Fibroblast of skin of right quadriceps (primary cell): ENCODE results near the gene ATG5.
A peak's percentile ranks its signal among the peaks of the same experiment; 100 is the strongest.

ENCODE experiments used
- DNase-seq: peaks from one replicate; pipeline ENCODE4 v3.0.0-alpha.2; 2013

The ATG5 gene

DNA sequence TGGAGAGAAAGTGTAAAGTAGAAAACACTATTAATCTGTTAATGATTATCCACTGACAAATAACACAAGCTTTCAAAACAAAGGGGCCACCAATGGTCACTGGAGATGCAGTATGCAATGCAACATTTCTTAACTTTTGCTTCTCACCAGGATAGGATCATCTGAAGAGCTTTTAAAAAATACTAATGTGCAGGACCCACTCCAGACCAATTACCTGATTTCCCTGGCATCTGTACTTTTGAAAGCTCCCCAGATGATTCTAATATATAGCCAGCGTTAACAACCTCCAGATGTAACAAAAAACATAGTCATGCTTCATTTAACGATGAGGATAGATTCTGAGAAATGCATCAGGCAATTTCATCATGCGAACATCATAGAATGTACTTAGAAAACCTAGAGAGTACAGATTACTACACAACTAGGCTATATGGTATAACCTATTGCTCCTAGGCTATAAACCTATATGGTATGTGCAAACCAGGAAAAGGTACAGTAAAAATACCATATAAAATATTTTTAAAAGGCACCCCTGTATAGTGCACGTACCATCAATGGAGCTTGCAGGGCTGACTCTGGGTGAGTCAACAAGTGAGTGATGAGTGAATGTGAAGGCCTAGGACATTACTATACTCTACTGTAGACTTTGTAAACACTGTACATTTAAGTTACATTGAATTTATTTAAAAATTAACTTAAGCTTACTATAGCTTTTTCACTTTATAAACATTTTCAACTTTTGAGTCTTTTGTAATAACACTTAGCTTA, 69.2 kb downstream of the ATG5 start:
- DNase-seq: peak; percentile 90

DNA sequence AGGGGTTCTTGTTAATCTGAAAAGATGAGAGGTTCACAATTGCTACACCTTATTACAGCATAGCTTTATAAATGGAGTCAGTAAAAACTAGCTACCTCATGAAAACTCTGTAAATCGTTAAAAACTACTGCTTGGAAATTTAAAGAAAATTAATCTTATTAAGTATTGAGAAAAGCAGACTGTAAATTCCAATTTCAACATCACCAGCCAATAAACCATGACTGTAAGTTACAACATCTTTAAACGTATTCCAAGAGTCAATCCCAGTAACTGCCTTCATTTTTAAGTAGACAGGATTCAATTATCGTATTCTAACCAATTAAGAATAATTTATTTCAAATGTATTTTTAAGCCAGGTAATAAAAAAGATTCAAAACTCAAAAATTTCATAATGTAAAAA, 70.3 kb downstream of the ATG5 start:
- peak; percentile 56 for DNase-seq

DNA sequence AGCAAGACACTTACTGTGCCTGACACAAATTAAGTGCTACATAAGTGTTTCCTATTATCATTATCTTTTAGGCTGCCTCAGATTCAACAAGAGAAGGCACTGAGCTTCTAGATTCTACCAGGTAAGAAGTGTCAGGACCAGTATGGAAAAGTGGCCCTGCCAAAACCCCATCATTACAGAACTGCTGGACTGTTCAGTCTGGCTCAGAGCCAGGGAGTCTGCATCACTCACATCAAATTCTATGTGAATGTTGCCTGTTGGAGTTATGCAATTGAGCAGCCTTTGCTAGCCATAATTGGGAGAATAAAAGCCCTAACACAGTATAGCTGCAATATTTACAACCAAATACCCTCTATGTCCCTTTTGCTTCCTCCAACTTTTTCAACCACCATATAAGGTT, 70.9 kb downstream of the ATG5 start:
- DNase-seq: peak; percentile 89

DNA sequence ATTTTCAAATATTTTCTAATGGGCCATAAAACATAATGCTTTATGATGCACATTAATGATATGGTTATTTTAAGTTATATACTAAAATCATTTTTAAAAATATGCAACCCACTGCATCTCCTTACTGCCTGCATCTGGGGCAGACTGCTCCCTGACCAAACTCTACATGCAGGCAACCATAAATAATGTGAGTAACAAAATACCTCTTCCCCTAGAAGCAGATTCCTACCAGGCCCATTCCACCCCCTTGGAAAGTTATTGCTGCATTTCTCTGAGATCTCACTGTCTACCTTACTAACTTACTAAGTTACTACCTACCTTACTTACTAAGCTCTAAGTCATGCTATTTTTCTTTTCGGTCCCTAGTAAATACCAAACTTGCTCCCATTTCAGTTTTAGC, 71.8 kb downstream of the ATG5 start:
- peak; percentile 85 for DNase-seq

DNA sequence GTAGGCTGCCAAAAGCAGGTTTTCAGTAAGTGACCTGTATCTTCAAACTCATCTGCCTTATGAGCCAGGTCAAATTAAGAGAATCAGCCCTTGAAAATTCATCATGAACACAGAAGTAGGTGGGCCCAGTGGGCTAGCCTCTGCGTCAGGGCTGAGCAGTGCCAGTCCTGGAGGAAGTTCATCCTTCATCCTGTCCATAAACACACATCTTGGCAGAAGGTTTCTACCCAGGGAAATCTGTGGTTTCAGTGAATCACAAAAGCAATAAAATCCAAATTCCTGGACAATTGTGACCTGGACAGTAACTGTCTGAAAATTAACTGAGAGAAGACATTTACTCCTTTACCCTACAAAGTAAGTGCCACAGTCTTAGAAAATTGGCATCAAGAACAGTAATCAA, 72.4 kb downstream of the ATG5 start:
- DNase-seq: peak; percentile 93

DNA sequence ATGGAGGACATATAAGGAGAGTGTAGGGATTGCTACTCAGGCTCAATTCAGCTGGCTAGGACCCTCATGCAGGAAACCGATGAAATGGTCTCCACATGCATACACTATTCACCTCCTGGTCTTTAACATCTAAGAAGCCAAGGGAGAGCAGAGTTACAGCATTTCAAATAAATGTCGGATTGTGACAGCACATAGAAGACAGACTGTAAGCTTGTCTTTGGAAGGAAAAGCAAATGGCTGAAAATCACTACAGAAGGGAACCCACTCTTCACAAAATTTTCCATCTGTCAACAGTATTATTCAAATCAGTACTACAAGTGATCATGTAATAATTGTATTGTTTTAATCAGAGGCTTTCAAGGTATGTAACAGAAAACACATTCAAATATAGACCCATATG, 72.9 kb downstream of the ATG5 start:
- DNase-seq: no peak

DNA sequence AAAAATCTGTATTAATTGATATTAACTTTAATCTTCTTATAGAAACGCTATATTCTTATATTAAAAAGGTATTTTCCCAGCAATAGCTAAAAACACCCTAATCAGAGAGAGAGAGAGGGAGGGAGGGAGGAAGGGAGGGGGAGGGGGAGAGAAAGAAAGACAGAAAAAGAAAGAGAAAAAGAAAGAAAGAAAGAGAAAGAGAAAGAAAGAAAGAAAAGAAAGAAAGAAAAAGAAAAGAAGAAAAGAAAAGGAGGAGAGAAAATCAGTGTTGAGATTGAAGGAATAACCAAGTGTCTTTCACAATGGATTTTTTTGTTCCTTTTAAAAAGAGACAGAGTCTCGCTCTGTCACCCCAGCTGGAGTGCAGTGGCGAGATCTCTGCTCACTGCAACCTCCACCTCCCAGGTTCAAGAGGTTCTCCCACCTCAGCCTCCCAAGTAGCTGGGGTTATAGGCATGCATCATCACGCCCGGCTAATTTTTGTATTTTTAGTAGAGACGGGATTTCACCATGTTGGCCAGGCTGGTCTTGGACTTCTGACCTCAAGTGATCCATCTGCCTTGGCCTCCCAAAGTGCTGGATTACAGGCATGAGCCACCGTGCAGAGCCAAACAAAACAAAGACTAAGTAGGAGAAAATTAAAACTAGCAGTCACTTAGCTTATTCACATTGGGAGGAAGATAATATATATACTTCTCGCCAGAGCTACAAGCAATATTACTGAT, 73.9 kb downstream of the ATG5 start:
- DNase-seq: peak; percentile 28

DNA sequence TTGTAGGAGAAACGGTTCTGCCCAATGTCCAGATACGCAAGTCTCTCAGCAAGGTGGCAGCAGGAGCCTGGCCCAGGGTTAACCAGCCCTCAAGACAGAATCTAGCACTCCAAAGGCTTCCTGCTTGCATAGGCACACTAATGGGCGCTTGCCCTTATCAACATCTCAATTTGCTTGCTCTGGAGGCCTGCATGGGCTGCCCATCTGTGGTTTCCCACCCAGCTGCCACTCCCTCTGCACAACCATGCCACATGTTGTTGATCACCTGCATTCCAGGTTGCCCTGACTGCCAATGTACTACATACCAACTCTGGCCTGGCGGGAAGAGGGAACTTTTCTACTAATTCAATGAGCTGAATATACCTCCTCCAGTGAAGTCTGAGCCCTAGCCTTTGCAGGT, 74.6 kb downstream of the ATG5 start:
- DNase-seq: no peak

DNA sequence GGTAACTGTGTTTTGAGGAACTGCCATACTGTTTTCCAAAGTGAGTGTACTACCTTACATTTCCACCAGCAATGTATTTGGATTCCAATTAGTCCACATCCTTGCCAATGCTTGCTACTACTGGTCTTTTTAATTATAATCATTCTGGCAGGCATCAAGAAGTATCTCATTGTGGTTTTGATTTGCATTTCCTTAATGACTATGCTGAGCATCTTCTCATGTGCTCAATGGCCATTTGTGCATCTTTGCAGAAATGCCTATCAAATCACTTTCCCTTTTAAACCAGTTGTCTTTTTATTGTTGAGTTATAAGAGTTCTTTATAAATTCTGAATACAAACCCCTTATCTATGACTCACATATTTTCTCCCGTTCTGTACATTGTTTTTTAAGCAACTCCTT, 75.9 kb downstream of the ATG5 start:
- no peak for DNase-seq

DNA sequence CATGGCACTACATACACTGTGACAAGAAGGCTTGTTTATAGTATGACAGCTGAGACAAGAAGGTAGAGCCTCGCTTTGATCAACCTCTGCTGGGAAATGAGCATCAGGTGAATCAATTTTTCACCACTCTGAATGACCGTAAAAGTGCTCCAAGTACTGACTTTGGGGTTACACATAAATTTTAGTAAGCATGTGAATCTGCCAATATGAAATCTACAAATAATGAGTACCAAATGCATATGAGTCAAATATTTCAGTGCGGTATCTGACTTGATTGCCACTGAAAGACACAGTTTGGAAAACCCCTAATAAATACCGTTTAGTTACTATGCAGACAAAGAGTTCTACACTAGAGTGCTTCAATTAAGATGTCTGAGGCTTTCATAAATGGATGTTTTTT, 77.8 kb downstream of the ATG5 start:
- peak; percentile 28 for DNase-seq

DNA sequence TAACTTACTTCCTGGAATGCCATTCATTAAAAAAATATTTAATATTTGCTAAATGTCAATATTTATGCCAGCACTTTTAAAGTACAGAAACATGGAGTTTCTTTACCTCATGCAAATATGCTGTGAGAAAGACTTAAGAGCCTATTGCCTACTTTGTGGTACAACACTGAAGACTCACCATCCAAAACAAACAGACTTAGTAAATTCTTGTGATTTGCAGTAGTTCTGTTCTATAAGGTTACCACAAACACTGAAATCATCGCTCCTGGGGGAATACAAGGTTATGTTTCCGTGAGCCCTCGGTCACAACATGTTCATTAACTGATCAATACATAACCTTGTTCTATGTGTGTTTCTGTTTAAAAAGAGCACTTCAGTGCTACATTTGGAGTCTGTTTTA, 78.3 kb downstream of the ATG5 start:
- peak; percentile 56 for DNase-seq

DNA sequence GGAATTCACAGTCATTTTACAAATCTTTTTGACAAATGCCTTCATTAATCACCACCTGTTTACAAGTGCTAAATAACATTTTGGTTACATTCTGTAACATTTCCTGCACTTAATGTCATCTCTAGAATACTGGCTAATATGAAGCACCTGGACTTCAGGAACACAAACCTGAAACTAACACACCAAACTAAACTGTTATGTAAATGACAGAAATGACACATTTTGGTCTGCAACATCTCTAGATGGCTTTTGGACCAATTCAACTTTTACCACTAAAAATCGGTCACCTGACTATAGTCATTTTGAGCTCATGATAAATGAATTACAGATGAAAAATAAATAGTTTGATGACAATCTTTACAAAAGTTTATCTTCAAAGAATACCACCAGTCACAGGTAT, 80.6 kb downstream of the ATG5 start:
- DNase-seq: no peak

DNA sequence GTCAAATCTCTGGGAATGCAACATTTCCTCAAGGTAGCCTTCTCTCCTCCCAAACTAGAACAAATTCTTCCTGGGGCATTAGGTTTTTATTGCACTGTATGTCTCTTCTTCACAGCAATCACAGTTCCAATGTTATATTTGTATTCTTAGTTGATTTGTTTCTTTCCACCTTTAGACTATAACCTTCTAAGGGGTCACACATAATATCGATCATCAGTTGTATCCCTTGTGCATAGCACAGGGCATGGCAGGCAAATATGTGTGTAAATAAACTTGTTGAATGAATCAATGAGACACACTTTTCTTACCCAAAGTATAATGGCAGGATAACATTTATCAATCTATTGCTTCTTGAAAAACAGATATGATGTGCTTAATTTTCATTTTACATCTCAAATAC, 81.0 kb downstream of the ATG5 start:
- DNase-seq: no peak

DNA sequence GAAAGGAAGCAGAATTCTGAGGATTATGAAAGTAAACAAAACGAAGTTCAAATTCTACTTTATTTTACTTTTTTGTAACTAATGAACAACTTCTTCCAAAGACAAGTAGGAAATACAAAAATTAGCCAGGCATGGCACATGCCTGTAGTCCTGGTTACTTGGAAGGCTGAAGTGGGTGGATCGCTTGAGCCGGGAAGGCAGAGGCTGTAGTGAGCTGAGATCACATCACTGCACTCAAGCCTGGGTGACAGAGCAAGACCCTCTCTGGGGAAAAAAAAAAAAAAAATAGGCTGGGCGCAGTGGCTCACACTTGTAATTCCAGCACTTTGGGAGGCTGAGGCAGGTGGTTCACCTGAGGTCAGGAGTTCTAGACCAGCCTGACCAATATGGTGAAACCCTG, 82.3 kb downstream of the ATG5 start:
- DNase-seq: no peak

DNA sequence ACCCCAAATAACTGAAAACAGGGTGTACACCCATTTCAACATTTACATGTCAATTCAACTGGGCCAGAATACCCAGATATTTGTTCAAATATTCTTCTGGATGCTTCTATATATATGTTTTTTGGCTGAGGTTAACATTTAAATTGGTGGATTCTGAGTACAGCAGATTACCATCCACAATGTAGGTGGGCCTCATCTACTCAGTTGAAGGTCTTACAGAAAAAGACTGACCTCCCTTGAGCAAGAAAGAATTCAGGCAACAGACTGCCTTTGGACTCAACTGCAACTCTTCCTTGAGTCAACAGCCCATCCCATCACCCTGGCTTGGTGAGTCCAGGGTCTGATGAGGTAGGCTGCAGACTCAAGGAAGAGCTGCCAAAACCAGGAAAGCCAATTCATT, 84.1 kb downstream of the ATG5 start:
- DNase-seq: no peak

DNA sequence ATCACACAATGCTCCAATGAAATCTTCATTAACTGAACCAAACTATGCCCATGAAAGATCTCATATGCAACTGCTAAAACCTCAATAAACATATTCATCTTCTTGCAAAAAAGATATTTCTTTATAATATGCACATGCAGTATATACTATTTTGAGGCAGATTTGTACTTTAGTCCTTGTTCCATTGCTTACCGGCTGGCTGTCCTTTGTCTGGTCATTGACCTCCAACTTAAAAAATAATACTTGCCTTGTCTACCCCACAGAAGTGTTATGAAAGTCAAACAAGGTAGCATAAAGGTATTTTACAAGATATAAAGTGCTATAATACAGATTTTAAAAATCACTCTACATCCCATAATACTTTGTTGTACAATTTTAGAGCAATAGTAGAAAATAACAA, 88.3 kb downstream of the ATG5 start:
- DNase-seq: no peak

DNA sequence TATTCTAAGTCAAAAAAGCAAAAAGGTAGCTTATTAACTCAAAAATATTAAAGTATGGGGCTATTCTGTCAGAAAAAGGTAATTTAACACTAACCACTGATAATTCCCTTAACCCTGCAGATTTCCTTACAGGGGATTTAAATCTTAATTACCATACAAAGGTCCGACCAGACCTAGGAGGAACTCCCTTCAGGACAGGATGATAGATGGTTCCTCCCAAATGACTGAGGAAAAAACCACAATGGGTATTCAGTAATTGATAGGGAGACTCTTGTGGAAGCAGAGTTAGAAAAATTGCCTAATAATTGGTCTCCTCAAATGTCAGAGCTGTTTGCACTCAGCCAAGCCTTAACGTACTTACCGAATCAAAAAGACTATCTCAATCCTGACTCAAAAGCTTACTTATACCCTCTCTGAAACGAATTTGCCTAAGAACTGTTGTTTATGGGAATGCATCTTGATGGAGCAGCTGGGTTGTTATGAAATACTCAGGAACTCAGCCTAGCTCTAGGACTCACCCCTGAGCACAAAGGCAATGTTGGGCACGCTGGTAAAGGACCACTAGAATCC, 95.6 kb downstream of the ATG5 start:
- peak; percentile 8 for DNase-seq

DNA sequence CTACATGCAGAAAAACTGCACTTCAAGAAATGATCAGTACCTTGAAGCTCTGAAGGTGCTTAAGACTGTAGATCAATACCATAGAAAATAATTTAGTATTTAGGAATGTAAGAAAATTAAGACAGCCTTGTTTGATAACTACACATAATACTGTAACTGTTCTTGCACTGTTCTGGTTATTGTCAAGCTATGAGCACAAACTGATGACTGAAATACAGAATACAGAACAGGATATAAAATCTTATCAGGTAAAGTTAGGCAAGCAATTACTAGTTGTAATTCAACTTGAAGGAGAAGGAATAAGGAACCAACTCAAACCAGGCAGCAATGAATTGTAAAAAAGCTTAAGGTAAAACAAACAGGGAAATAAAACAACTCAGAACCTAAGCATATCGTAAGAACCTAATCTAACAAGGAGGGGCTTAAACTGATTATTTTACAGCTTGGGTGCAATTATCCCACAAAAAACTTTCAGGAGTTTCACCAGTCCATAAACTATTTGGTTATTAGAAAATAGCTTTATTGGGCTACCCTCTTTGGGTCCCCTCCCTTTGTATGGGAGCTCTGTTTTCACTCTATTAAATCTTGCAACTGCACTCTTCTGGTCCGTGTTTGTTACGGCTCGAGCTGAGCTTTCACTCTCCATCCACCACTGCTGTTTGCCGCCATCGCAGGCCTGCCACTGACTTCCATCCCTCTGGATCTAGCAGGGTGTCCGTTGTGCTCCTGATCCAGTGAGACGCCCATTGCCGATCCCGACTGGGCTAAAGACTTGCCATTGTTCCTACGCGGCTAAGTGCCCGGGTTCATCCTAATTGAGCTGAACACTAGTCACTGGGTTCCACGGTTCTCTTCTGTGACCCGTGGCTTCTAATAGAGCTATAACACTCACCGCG, 97.7 kb downstream of the ATG5 start:
- DNase-seq: no peak

DNA sequence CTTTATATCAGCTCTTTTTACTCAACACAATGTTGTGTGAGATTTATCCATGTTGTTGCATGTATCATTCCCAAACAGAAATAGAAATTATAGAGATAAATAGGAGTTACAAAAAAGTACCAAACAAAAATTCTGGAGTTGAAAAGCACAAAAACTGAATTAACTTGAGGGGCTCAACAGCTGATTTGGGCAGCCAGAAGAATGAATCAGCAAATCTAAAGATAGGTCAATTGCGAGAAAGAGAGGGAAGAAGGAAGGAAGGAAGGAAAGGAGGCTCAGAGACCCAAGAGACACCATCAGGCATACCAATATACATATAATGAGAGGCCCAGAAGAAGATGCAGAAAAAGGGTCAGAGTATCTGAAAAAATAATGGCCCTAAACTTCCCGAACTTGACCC, 98.9 kb downstream of the ATG5 start:
- DNase-seq: no peak

DNA sequence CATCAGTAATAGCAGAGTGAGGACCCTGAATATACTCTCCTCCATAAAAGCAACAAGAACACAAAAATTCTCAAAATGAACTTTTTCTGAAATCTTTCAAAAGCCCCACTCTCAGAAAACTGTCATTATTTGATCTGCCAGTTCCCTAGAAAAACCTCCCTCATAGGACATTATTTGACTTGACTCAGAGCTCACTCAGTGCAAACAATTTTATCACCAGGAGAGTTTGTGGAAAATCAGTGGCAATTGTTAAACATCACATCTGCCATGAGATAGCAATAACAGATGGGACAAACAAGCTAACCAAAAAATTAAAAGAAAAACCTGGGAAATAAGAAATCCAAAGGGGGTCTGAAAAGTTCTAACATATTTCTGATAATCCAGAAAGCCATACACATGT, 100.0 kb downstream of the ATG5 start:
- DNase-seq: no peak

DNA sequence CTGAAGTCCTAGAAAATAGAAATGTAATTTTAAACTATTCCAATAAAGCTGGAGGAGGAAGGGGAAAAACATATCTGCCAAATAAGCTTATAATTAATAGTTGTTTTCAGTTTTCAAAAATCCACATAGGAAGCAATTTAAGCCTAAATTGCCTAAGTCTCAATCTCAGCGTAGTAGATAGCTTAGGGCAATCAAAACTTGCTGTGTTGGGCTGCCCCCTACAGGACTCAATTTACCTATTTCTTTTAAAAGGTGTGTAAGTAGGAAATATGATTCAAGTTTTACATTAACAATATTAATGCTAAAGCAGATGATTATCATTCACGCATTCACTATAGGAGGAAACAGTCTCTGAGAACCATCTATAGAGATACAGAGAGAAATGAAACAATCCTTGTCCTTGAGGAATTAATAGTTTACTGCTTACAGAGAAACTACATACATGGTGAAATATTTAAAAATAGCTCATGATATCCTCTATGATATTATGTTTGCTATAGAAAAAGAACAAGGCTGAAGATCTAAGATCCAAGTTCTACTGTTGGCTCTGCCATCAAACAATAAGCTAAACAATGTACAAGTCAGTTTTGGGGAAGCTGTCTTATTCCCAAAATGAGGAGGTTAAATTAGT, 102.1 kb downstream of the ATG5 start:
- peak; percentile 71 for DNase-seq

DNA sequence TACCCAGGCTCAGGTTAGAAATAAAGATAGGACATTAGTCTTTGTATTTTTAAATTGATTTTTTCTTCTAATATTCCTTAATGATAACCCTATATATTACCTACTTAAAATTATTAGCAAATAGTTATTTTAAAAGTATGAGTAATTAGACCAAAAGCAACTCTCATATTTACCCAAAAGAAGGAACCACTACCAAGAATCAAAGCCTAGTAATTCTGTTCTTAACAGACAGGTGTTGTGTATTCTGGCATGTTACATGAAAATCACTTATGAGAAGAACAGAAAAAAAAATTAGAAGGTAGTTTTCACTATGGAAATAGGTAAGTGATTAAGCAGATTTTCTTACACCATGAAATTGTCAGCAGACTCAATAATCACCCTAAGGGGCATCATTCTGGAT, 105.1 kb downstream of the ATG5 start:
- no peak for DNase-seq

DNA sequence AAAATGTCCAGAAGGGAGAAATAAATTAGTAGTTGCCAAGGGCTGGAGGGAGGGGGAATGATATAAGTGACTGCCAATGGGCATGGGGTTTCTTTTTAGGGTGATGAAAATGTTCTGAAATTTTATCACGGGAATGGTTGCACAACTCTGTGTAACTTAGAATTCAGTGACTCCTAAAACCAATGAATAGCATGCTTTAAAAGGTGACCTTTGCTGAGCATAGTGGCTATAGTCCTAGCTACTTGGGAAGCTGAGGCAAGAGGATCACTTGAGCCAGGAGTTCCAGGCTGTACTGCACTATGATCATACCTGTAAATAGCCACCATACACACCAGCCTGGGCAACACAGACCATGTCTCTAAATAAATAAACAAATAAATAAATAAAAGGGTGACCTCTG, 109.0 kb downstream of the ATG5 start:
- DNase-seq: no peak
